K562 (cell line): ENCODE data around the gene CHCHD6. TPM values are rescaled to one million over a fixed set of nuclear protein-coding genes. Genes with fewer than 3 reads are reported as not detected.

Source experiments
- ATAC-seq: fragments of 200-7000 bp; cut with Tn5 transposase; 3 replicates; pipeline ENCODE4 v1.9.1; 2020; ENCODE audit warnings: moderate library complexity
- BruUV-seq: library from RNA; stranded (reverse); fragments of 400-500 nt; replicated peaks from 2 replicates; lab custom pipeline; 2021; lab: Mats Ljungman, UMichigan
- CTCF ChIA-PET: fragments of 300-600 bp; formaldehyde crosslinking; extraction: SDS; loops from one replicate; lab custom pipeline; 2021; ENCODE audit warnings: low intra/inter-chr PET ratio; lab: Yijun Ruan, JAX
- POLR2A ChIA-PET: fragments of 300-600, 350-650 bp; sonication (Branson Sonifier 250); formaldehyde crosslinking; extraction: SDS; loops from one replicate; lab custom pipeline; 2021; ENCODE audit warnings: antibody characterized with exemption, inconsistent platforms; lab: Yijun Ruan, JAX
- DNase-seq, 4 experiments: peaks; one replicate each; pipeline versions ENCODE4 v3.0.0 to v3.0.0-alpha.2; 2011 to 2018; ENCODE audit warnings: low spot score in 3 of 4, mixed read lengths in 3 of 4; ENCODE audit errors: extremely low read depth in 1 of 4
- FAIRE-seq: peaks from 2 replicates; lab custom pipeline; 2011; peaks lifted over from hg19 to GRCh38; lab: Jason Lieb, UNC
- H2AFZ ChIP-seq: 2 replicates; pipeline ENCODE4 v1.6.0; 2011; ENCODE audit warnings: low read depth, low read length, control low read depth, inconsistent platforms
- H3K27ac ChIP-seq: fragments of 200-600 bp; 3 replicates; pipeline ENCODE4 v1.8.0; 2011; ENCODE audit warnings: low read depth, mild to moderate bottlenecking, control low read depth, inconsistent platforms, low read length, moderate library complexity, mixed read lengths; ENCODE audit errors: extremely low read depth
- H3K27me3 ChIP-seq, 2 experiments: fragments of 300-600 bp in 1 of 2; 2 replicates in 1 of 2; 3 replicates in 1 of 2; pipeline versions ENCODE4 v1.6.0 to v1.8.0; 2011; ENCODE audit warnings: inconsistent platforms in 2 of 2, low read length in 2 of 2, mild to moderate bottlenecking in 1 of 2, mixed read lengths in 1 of 2, moderate library complexity in 1 of 2; ENCODE audit not compliant: control insufficient read depth in 2 of 2, insufficient read depth in 2 of 2
- H3K36me3 ChIP-seq: fragments of 300-600 bp; 3 replicates; pipeline ENCODE4 v1.8.0; 2011; ENCODE audit warnings: mild to moderate bottlenecking, low read length, inconsistent platforms; ENCODE audit not compliant: control insufficient read depth, insufficient read depth
- H3K4me1 ChIP-seq, 2 experiments: fragments of 200-600 bp in 1 of 2; replicated peaks in 1 of 2; 2 replicates in 1 of 2; 3 replicates in 1 of 2; pipeline versions ENCODE4 v1.5.1 to v1.8.0; 2011; ENCODE audit warnings: inconsistent platforms in 2 of 2, low read length in 2 of 2, mild to moderate bottlenecking in 1 of 2, mixed read lengths in 1 of 2, moderate library complexity in 1 of 2; ENCODE audit not compliant: control insufficient read depth in 2 of 2, insufficient read depth in 2 of 2
- H3K4me2 ChIP-seq: 2 replicates; pipeline ENCODE4 v1.6.1; 2011; ENCODE audit warnings: low read length, control low read depth, inconsistent platforms, mixed read lengths; ENCODE audit not compliant: insufficient read depth
- H3K4me3 ChIP-seq: fragments of 200-600 bp; sonication (generic), shearing (Covaris generic); 2 replicates; pipeline ENCODE4 v1.5.1; 2016; ENCODE audit warnings: control low read depth, inconsistent platforms
- H3K79me2 ChIP-seq: fragments of 200-600 bp; 3 replicates; pipeline ENCODE4 v1.8.0; 2011; ENCODE audit warnings: low read length, inconsistent platforms; ENCODE audit not compliant: control insufficient read depth, insufficient read depth
- H3K9ac ChIP-seq, 2 experiments: 2 replicates each; pipeline versions ENCODE4 v1.6.0 to v1.6.1; 2011; ENCODE audit warnings: low read depth in 2 of 2, low read length in 2 of 2, control low read depth in 1 of 2, inconsistent platforms in 1 of 2, mild to moderate bottlenecking in 1 of 2, mixed read lengths in 1 of 2; ENCODE audit not compliant: insufficient read depth in 1 of 2
- H3K9me1 ChIP-seq: one replicate; pipeline ENCODE4 v1.6.0; 2011; ENCODE audit warnings: inconsistent platforms, mild to moderate bottlenecking, low read length, moderate library complexity; ENCODE audit not compliant: control insufficient read depth, insufficient read depth
- H3K9me3 ChIP-seq: replicated peaks from 2 replicates; pipeline ENCODE4 v1.5.1; 2011; ENCODE audit warnings: low read depth, low read length, inconsistent platforms; ENCODE audit not compliant: control insufficient read depth, insufficient read depth
- H4K20me1 ChIP-seq: replicated peaks from 2 replicates; pipeline ENCODE4 v1.6.1; 2011; ENCODE audit warnings: low read length, inconsistent platforms, mixed read lengths; ENCODE audit not compliant: control insufficient read depth, insufficient read depth
- BHLHE40 ChIP-seq: IDR thresholded peaks from 2 replicates; pipeline ENCODE4 v1.6.1; 2011; ENCODE audit warnings: low read length, improper control_type of control experiment
- CREB1 ChIP-seq, 2 experiments: sonication (generic) in 1 of 2; formaldehyde crosslinking in 1 of 2; IDR thresholded peaks; 2 replicates each; pipeline versions ENCODE4 v1.6.1 to v1.8.0; 2012 to 2022; ENCODE audit warnings: inconsistent platforms in 1 of 2, mild to moderate bottlenecking in 1 of 2, missing genetic modification reagents in 1 of 2, moderate library complexity in 1 of 2
- E4F1 ChIP-seq: fragments of 250-450 bp; sonication (Bioruptor Pico); IDR thresholded peaks from 2 replicates; pipeline ENCODE4 v1.5.0; 2021; ENCODE audit warnings: mild to moderate bottlenecking, borderline replicate concordance
- ELK3 ChIP-seq: fragments of 450-650 bp; formaldehyde crosslinking; IDR thresholded peaks from 2 replicates; pipeline ENCODE4 v1.4.0; 2020; ENCODE audit warnings: mild to moderate bottlenecking
- GABPB1 ChIP-seq: sonication (generic); formaldehyde crosslinking; IDR thresholded peaks from 2 replicates; pipeline ENCODE4 v1.8.0; 2022; ENCODE audit warnings: mild to moderate bottlenecking, missing genetic modification reagents
- HINFP ChIP-seq: fragments of 450-650 bp; conservative IDR thresholded peaks from 2 replicates; pipeline ENCODE4 v1.6.1; 2016; ENCODE audit warnings: missing genetic modification characterization, low read depth, mild to moderate bottlenecking, control low read depth, missing compliant biosample characterization
- MBD2 ChIP-seq: sonication (generic); IDR thresholded peaks from 2 replicates; pipeline ENCODE4 v1.6.1; 2016; ENCODE audit warnings: low read depth, borderline replicate concordance
- NR3C1 ChIP-seq: sonication (generic); formaldehyde crosslinking; IDR thresholded peaks from 2 replicates; pipeline ENCODE4 v1.8.1; 2022; ENCODE audit warnings: missing genetic modification reagents
- POLR2A ChIP-seq: fragments of 450-650 bp; conservative IDR thresholded peaks from 2 replicates; pipeline ENCODE4 v1.6.1; 2016
- RFX5 ChIP-seq: IDR thresholded peaks from 2 replicates; pipeline ENCODE4 v1.6.1; 2011; ENCODE audit warnings: low read depth, mild to moderate bottlenecking, improper control_type of control experiment, low read length
- SAP30 ChIP-seq: fragments of 200-600 bp; sonication (generic); IDR thresholded peaks from 2 replicates; pipeline ENCODE4 v1.6.1; 2012; ENCODE audit warnings: borderline replicate concordance, low read depth, mild to moderate bottlenecking, moderate library complexity, low read length, control low read depth, inconsistent platforms; ENCODE audit not compliant: insufficient read depth, poor library complexity, severe bottlenecking
- SMARCB1 ChIP-seq: IDR thresholded peaks from 2 replicates; pipeline ENCODE4 v1.6.1; 2011; ENCODE audit warnings: improper control_type of control experiment, low read depth; ENCODE audit not compliant: insufficient read length
- SRSF7 ChIP-seq: fragments of 200-400 bp; formaldehyde crosslinking; optimal IDR thresholded peaks from 2 replicates; pipeline ENCODE3; 2017; ENCODE audit warnings: mild to moderate bottlenecking, low read depth, low read length
- TAL1 ChIP-seq: fragments of 450-650 bp; IDR thresholded peaks from 2 replicates; pipeline ENCODE4 v1.6.1; 2016; ENCODE audit warnings: mild to moderate bottlenecking
- ZNF184 ChIP-seq: sonication (generic); formaldehyde crosslinking; IDR thresholded peaks from 2 replicates; pipeline ENCODE4 v1.5.0; 2020; ENCODE audit warnings: missing genetic modification reagents
- ZNF707 ChIP-seq: fragments of 250-450 bp; sonication (Bioruptor Pico); conservative IDR thresholded peaks from 2 replicates; pipeline ENCODE4 v1.8.0; 2022; ENCODE audit warnings: inconsistent platforms, mild to moderate bottlenecking, moderate library complexity
- WGBS: fragments of 100-300 bp; shearing (Covaris generic); methylation state at CpG from one replicate; pipeline ENCODE4 v1.1.6; 2016; ENCODE audit warnings: low coverage, mixed read lengths; ENCODE audit not compliant: insufficient coverage; ENCODE audit errors: missing lambda C conversion rate; 5-methylcytosine and 5-hydroxymethylcytosine counted together
- in situ Hi-C: fragments of 300-500 bp; cut with MboI; formaldehyde crosslinking; loops from 4 replicates; pipeline ENCODE4 v1.15.0; 2018; ENCODE audit warnings: inconsistent platforms, mixed read lengths
- intact Hi-C: fragments of 100-400 bp; cut with micrococcal nuclease; formaldehyde crosslinking; loops from 2 replicates; pipeline ENCODE4 v1.14.2; 2022
- polyA plus RNA-seq, 8 experiments: library from polyadenylated mRNA; depleted of rRNA in 4 of 8; stranded (reverse) in 5 of 8; unstranded in 3 of 8; fragments of >200 nt; fragmentation: Nextera tagmentation in 2 of 8; fragmentation: Illumina TruSeq in 1 of 8; extraction: Ambion mirVana in 2 of 8; extraction: Trizol in 1 of 8; gene quantifications; 2 replicates each; pipeline versions ENCODE4 v1.2.1 to v1.2.3, GENCODE V29; 2011 to 2014; ENCODE audit warnings: inconsistent platforms in 1 of 8, missing spikeins in 1 of 8
- total RNA-seq, 7 experiments: library from RNA; depleted of rRNA in 6 of 7; stranded (reverse); fragments of >200 nt in 6 of 7; fragmentation: Illumina TruSeq in 2 of 7; extraction: Trizol in 2 of 7; gene quantifications; 2 replicates each; pipeline versions ENCODE4 v1.2.1 to v1.2.3, GENCODE V29; 2011 to 2021; ENCODE audit warnings: low replicate concordance in 1 of 7

Gene CHCHD6
- total and polyA plus RNA-seq, 9 of the 15 experiments (the other 6 are each of a cell fraction or from before 2014, with no cell fraction given): 4.6 to 18.6 (median 10.9) TPM

- Histone ChIP-seq H3K4me3 (no peak overlapping the region), H3K4me1 (no peaks in the 10 kb centered on the region), H3K4me2 (no peak overlapping the region), H3K27me3 (0 out of 5 replicates have a peak, but pooled peaks cover 0 to 5% of the 10 kb centered on the region in 2 experiments), H2AFZ (no peak overlapping the region), H3K27ac (no peak overlapping the region), H4K20me1 (no peaks in the 10 kb centered on the region), H3K9ac (no peak overlapping the region), H3K9me1 (no peaks in the 10 kb centered on the region), H3K36me3 (no peaks in the 10 kb centered on the region), H3K9me3 (no peaks in the 10 kb centered on the region), H3K79me2 (no peaks in the 10 kb centered on the region)
- BruUV-seq: no TSS peak
- FAIRE-seq: no peak
- DNase-seq: no peak
- intact Hi-C loops: no loop called here
- POLR2A ChIA-PET: interaction anchor here (1.2 kb wide), 1 partner anchor 8 kb away, joined by 5 read pairs; no protein-coding TSS in a partner anchor
- CTCF ChIA-PET: no interaction called here
- in situ Hi-C loops: no loop called here
- TF ChIP-seq RFX5: no peak
- no peak for TF ChIP-seq SMARCB1
- TF ChIP-seq GABPB1 (CRISPR knock-in tag): no peak
- TF ChIP-seq MBD2: no peak
- TF ChIP-seq POLR2A: no peak
- TF ChIP-seq HINFP (tag): no peak
- TF ChIP-seq ZNF184 (CRISPR knock-in tag): no peak
- no peak for TF ChIP-seq CREB1 (IDR thresholded peaks at IDR 0.05)
- no peak for TF ChIP-seq CREB1 (CRISPR knock-in tag; IDR thresholded peaks at IDR 0.05)
- no peak for TF ChIP-seq TAL1
- no peak for TF ChIP-seq ZNF707
- TF ChIP-seq SRSF7: no peak
- TF ChIP-seq NR3C1 (CRISPR knock-in tag): no peak
- TF ChIP-seq E4F1 (CRISPR knock-in tag): no peak
- TF ChIP-seq ELK3 (CRISPR knock-in tag): no peak
- no peak for TF ChIP-seq SAP30
- no peak for TF ChIP-seq BHLHE40
- ATAC-seq: no peak
- 2% methylated on average over 3 of the region's 4 CpGs for WGBS
Observed at GRCh38 chr3:126691765-126692164, 12.3 kb upstream of the CHCHD6 start.
